Hepatocyte (in vitro differentiated cells): Measurements from ENCODE around the gene KCTD11.

Experiments
- CTCF ChIP-seq: fragments of 200-600 bp; sonication (generic); IDR thresholded peaks from 2 replicates; pipeline ENCODE4 v1.5.1; 2016; ENCODE audit warnings: antibody characterized with exemption, mild to moderate bottlenecking; ENCODE audit not compliant: poor library complexity
- EZH2 ChIP-seq: fragments of 200-600 bp; sonication (generic); IDR thresholded peaks from 2 replicates; pipeline ENCODE4 v1.6.1; 2016; ENCODE audit warnings: antibody characterized with exemption, mild to moderate bottlenecking, borderline replicate concordance
- EZH2phosphoT487 ChIP-seq: fragments of 200-600 bp; sonication (generic); IDR thresholded peaks from one replicate; pipeline ENCODE4 v1.6.1; 2018; ENCODE audit warnings: antibody characterized with exemption, mild to moderate bottlenecking, low read depth, moderate library complexity; ENCODE audit not compliant: unreplicated experiment, severe bottlenecking

GRCh38 chr17:7403727-7403976, 51.7 kb downstream of the KCTD11 start:
- TF ChIP-seq CTCF: no peak
- TF ChIP-seq EZH2: no peak
- no peak for TF ChIP-seq EZH2phosphoT487
